ENCODE results near the gene YIPF7.

The YIPF7 gene

DNA sequence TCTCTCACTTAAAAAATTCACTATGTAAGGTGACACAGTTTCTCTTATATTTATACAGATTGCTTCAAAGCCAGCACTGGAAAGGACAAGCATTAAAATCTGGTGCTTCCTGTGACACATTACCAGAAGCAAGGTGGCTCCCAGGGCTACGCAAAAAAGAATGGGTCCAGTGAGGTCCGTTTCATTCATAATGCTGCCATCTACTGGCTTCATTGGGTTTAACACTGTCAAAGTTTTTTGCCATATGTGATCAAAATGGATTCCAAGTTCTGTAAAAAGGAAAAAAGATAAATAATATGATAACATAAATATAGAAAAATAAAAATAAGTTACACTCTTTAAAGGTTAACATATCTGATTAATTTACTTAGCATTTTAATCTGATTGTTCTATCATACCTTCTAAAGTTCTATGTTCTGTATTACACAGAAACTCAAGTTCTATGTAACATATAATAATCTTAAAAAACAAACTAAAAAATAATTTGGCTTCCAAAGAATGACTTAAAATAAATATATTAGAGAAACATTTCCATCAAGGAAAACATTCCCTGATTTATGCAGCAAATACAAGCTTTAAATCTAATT lies 22.1 kb downstream of the YIPF7 start:
- no peak overlapping the region for H3K4me3 ChIP-seq (ENCODE audit: low read depth, low read length)

DNA sequence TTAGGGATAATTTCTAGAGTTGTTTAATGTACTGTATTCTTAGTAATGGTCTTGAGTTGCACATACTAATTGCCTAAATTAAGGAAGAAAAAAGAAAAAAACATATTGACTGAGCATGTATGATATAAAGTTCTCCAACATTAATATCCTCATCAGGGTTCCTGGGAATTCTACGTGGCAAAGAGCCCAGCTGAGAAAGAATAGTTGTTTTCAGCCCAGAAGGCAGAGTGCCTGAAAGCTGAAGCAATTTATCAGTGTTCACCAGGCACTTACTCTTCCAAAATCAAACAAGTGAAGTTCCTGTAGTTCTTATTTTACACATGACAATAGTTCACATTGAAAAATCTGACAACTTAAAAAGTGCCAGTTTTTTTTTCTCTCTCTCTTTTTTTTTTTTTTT lies 27.7 kb downstream of the YIPF7 start:
- H3K4me3 ChIP-seq (ENCODE audit: low read depth, low read length) = no peak overlapping the region

DNA sequence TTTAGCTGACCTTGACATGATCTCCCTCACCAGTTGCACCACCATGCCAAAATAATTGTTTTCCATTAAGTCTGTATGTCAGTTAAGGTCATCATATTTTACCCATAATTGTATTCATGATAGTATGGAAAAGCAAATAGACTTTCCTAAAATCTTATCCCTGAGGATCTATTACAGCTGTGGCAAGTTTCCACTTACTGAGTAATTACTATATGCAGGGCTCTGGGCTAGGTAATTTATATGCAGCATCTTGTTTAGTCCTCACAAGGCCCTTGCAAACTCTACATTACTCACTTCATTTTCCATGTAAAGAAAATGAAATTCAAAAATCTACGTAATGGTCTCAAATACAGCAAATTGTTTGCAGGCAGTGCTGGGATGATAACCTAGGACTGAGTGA lies 34.8 kb downstream of the YIPF7 start:
- no peak overlapping the region for H3K4me3 ChIP-seq (ENCODE audit: low read depth, low read length)

DNA sequence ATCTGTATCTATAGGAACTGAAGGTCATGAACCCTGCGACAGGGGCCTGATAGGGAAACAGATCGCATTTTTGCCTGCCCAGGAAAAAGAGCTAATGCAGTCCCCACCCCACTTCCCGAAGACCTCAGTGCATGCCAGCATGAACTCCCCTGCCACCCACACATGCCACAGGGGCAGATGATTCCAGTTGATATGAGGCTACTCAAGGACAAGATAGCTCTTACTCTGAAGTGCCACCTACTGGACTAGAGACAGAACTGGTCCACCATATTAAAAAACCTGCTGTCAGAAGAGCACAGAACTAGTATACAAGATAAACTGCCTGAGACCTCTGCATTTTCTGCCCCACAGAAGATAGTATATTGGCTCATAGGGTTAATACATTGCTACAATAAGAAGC lies 68.0 kb downstream of the YIPF7 start:
- no peak overlapping the region for H3K4me3 ChIP-seq (ENCODE audit: low read depth, low read length)

DNA sequence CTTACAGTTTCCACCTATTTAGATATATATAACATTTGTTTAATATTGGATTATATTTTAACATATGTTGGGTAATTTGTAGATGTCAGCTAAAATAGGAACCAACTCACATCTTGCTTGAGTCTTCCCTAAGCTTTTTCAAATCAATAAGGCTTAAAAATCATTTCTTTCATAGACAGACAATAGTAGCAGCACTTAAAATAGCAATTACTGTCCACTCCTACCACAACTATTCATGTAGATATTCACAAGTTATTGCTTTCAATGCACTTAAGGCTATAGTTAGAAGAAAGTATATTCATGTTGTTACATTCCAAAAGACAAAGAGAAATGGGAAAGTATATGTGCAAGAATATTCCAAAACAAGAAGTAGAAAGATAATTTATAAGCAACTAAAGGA lies 71.2 kb downstream of the YIPF7 start:
- H3K4me3 ChIP-seq (ENCODE audit: low read depth, low read length) = no peak overlapping the region

DNA sequence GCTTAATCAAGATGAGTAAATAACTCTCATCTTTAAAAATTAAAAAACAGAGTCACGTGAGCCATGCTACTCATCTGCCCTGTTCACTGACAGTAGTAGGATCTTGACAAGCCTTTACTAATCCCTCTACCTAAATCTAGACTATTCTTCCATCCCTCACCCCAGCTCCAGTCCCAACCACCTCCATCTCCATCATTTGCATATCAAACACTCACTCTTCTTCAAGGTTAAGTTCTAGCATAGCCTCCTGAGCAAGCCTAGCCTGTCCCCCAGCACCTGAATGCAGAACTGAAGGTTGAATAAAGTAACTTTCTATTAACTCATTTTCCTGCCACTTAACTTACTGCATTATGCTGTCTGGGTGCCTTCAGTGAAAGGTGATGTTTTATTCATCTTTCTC lies 72.5 kb downstream of the YIPF7 start:
- no peak overlapping the region for H3K4me3 ChIP-seq (ENCODE audit: low read depth, low read length)
